Hepatocyte (in vitro differentiated cells): ENCODE results near the gene STK40.

Source experiments
- CTCF ChIP-seq: fragments of 200-600 bp; sonication (generic); IDR thresholded peaks from 2 replicates; pipeline ENCODE4 v1.5.1; 2016; ENCODE audit warnings: antibody characterized with exemption, mild to moderate bottlenecking; ENCODE audit not compliant: poor library complexity
- EZH2 ChIP-seq: fragments of 200-600 bp; sonication (generic); IDR thresholded peaks from 2 replicates; pipeline ENCODE4 v1.6.1; 2016; ENCODE audit warnings: antibody characterized with exemption, mild to moderate bottlenecking, borderline replicate concordance
- EZH2phosphoT487 ChIP-seq: fragments of 200-600 bp; sonication (generic); IDR thresholded peaks from one replicate; pipeline ENCODE4 v1.6.1; 2018; ENCODE audit warnings: antibody characterized with exemption, mild to moderate bottlenecking, low read depth, moderate library complexity; ENCODE audit not compliant: unreplicated experiment, severe bottlenecking

- TF ChIP-seq CTCF (no peak), EZH2 (no peak), EZH2phosphoT487 (no peak)
These were observed 33.4 kb upstream of the STK40 start for GRCh38 chr1:36419140-36419539.
